Vagina (tissue), 2 donors: ENCODE results near the gene PDCD7. TPM values are rescaled to one million over a fixed set of nuclear protein-coding genes. Genes with fewer than 3 reads are reported as not detected.
"Not testable (repeated sequence)": the region's sequence is repeated elsewhere in the genome, so short reads cannot be mapped to it uniquely, and the experiment has no call there.

Experiments
- DNase-seq, 2 donors: peaks; one replicate each; pipeline ENCODE4 v3.0.0-alpha.2; 2017; ENCODE audit errors: extremely low spot score in 2 of 2
- H3K27ac ChIP-seq: fragments of 200-600 bp; sonication (generic); one replicate; pipeline ENCODE4 v1.5.1; 2019
- H3K27me3 ChIP-seq: fragments of 200-600 bp; sonication (generic); one replicate; pipeline ENCODE4 v1.5.1; 2019
- H3K36me3 ChIP-seq, 2 donors: fragments of 200-600 bp; sonication (generic); one replicate each; pipeline ENCODE4 v1.5.1; 2017 to 2019
- H3K4me1 ChIP-seq: fragments of 200-600 bp; sonication (generic); one replicate; pipeline ENCODE4 v1.5.1; 2019
- H3K4me3 ChIP-seq, 2 donors: fragments of 200-600 bp; sonication (generic); 1 replicate in 1 of 2; 2 replicates in 1 of 2; pipeline ENCODE4 v1.5.1; 2016 to 2019
- H3K9me3 ChIP-seq: fragments of 200-600 bp; sonication (generic); one replicate; pipeline ENCODE4 v1.5.1; 2019
- CTCF ChIP-seq, 3 experiments: fragments of 450-650 bp in 2 of 3; fragments of 200-600 bp in 1 of 3; sonication (generic) in 1 of 3; IDR thresholded peaks; one replicate each; pipeline ENCODE4 v1.5.1; 2017 to 2019; ENCODE audit warnings: antibody characterized with exemption in 3 of 3, mild to moderate bottlenecking in 2 of 3, moderate library complexity in 2 of 3
- POLR2A ChIP-seq, 2 donors: fragments of 450-650 bp; IDR thresholded peaks; one replicate each; pipeline ENCODE4 v1.6.1; 2017; ENCODE audit warnings: antibody characterized with exemption in 2 of 2, mild to moderate bottlenecking in 2 of 2, moderate library complexity in 2 of 2
- POLR2AphosphoS5 ChIP-seq, 2 donors: sonication (generic); formaldehyde crosslinking; IDR thresholded peaks; one replicate each; pipeline ENCODE4 v1.9.0; 2017; ENCODE audit warnings: antibody characterized with exemption in 2 of 2, mild to moderate bottlenecking in 2 of 2, low read depth in 1 of 2; ENCODE audit not compliant: insufficient read depth in 1 of 2
- intact Hi-C: fragments of 100-400 bp; cut with DNase I; formaldehyde crosslinking; loops from one replicate; pipeline ENCODE4 v1.15.1; 2023
- total RNA-seq: library from RNA; depleted of rRNA; stranded (reverse); fragments of >200 nt; gene quantifications from one replicate; pipeline ENCODE4 v1.2.3, GENCODE V29; 2016

Gene PDCD7, protein sequence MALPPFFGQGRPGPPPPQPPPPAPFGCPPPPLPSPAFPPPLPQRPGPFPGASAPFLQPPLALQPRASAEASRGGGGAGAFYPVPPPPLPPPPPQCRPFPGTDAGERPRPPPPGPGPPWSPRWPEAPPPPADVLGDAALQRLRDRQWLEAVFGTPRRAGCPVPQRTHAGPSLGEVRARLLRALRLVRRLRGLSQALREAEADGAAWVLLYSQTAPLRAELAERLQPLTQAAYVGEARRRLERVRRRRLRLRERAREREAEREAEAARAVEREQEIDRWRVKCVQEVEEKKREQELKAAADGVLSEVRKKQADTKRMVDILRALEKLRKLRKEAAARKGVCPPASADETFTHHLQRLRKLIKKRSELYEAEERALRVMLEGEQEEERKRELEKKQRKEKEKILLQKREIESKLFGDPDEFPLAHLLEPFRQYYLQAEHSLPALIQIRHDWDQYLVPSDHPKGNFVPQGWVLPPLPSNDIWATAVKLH
- total RNA-seq: 16.5 TPM

DNA sequence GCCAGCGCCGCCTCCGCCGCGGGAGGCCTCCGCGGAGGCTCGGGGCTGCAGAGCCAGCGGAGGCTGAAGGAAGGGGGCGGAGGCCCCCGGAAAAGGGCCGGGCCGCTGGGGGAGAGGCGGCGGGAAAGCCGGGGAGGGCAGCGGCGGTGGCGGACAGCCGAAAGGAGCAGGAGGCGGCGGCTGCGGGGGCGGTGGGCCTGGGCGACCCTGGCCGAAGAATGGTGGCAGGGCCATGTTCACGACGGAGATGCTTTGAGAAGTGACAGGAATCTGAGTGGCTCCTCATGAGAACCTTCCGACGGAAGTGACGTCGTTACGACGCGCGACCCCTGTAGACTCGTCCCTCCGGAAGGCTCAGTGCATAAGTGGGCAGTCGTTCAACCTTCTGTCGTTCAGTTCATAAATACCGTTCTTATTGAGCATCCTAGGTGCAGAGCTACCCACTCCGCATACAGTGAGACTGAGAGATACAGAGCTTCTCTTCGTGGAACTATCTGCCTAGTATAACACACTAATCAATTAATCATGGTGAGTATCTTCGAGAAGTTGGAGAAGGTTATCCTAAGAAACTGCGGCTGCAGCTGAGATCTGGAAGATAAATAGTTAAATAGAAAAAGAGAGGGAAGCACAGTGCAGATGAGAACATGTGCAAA is at the start of gene PDCD7:
Gene PDCD7 (minus strand): TSS at position 261 of the 653 bp plus-strand sequence. CDS start 27 bp downstream, at position 234.
- intact Hi-C loops: no loop called here
- peak in 1 of 2 donors; percentile 90 for DNase-seq
- H3K4me1 ChIP-seq: peaks cover 34% of the 10 kb centered on the region
- peaks cover 0 to 10% of the 10 kb centered on the region in 2 donors for H3K36me3 ChIP-seq
- peak within 1 kb of the TSS; percentile 73 for H3K27ac ChIP-seq
- no peaks in the 10 kb centered on the region for H3K27me3 ChIP-seq
- peak; percentile 50 to 74 for TF ChIP-seq POLR2AphosphoS5 (IDR thresholded peaks at IDR 0.05; ENCODE audit: insufficient read depth in 1 of 2, low read depth in 1 of 2)
- TF ChIP-seq CTCF (IDR thresholded peaks at IDR 0.05): no peak
- peak in 1 of 2 donors; percentile 27 for TF ChIP-seq POLR2A (IDR thresholded peaks at IDR 0.05)
- H3K4me3 ChIP-seq: peak within 1 kb of the TSS; percentile 69 to 78
- H3K9me3 ChIP-seq: no peaks in the 10 kb centered on the region

GRCh38 chr15:65182538-65182937 is 48.9 kb upstream of the PDCD7 start:
- intact Hi-C loops: no loop called here
- no peaks in the 10 kb centered on the region for H3K9me3 ChIP-seq
- TF ChIP-seq POLR2AphosphoS5 (IDR thresholded peaks at IDR 0.05; ENCODE audit: insufficient read depth in 1 of 2, low read depth in 1 of 2) (no peak), POLR2A (IDR thresholded peaks at IDR 0.05) (no peak), CTCF (IDR thresholded peaks at IDR 0.05) (no peak)
- no peaks in the 10 kb centered on the region for H3K27me3 ChIP-seq
- no peak overlapping the region for H3K27ac ChIP-seq
- peaks cover 60% of the 10 kb centered on the region for H3K4me1 ChIP-seq
- H3K4me3 ChIP-seq: peak overlapping the region in 1 of 2 donors; percentile 9
- DNase-seq: no peak
- H3K36me3 ChIP-seq: peaks cover 0 to 25% of the 10 kb centered on the region in 2 donors

DNA sequence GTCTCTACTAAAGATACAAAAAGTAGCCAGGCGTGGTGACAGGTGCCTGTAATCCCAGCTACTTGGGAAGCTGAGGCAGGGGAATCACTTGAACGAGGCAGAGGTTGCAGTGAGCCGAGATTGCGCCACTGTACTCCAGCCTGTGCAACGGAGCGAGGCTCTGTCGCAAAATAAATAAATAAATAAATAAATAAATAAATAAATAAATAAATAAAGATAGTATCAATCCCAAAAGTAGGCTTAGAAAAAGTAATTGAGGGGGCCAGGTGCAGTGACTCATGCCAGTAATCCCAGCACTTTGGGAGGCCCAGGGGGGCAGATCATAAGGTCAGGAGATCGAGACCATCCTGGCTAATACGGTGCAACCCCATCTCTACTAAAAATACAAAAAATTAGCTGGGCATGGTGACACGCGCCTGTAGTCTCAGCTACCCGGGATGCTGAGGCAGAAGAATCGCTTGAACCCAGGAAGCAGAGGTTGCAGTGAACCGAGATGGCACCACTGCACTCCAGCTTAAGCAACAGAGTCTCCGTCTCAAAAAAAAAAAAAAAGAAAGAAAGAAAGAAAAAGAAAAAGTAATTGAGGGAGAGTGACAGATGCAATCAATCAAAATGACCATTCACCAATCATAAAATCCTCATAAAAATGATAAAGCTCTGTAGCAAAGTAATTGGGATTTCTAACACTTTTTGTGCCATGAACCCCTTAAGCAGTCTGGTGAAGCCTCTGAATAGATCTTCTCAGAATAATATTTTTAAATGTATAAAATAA is 48.2 kb upstream of the PDCD7 start:
- H3K4me3 ChIP-seq, DNase-seq, intact Hi-C loops, H3K27ac ChIP-seq, H3K27me3 ChIP-seq, H3K9me3 ChIP-seq: not testable (repeated sequence)
- peaks cover 0 to 33% of the 10 kb centered on the region in 2 donors for H3K36me3 ChIP-seq
- H3K4me1 ChIP-seq: peaks cover 61% of the 10 kb centered on the region

GRCh38 chr15:65180167-65180566 is 46.6 kb upstream of the PDCD7 start:
- no peak for TF ChIP-seq POLR2AphosphoS5 (IDR thresholded peaks at IDR 0.05; ENCODE audit: insufficient read depth in 1 of 2, low read depth in 1 of 2)
- TF ChIP-seq POLR2A (IDR thresholded peaks at IDR 0.05): no peak
- TF ChIP-seq CTCF (IDR thresholded peaks at IDR 0.05): no peak
- H3K4me3 ChIP-seq: no peak overlapping the region
- no peak overlapping the region for H3K27ac ChIP-seq
- peaks cover 0 to 48% of the 10 kb centered on the region in 2 donors for H3K36me3 ChIP-seq
- intact Hi-C loops: no loop called here
- H3K9me3 ChIP-seq: no peaks in the 10 kb centered on the region
- peaks cover 61% of the 10 kb centered on the region for H3K4me1 ChIP-seq
- H3K27me3 ChIP-seq: no peaks in the 10 kb centered on the region
- no peak for DNase-seq

GRCh38 chr15:65177901-65178300 is 44.3 kb upstream of the PDCD7 start:
- H3K36me3 ChIP-seq: peaks cover 0 to 51% of the 10 kb centered on the region in 2 donors
- TF ChIP-seq POLR2AphosphoS5 (IDR thresholded peaks at IDR 0.05; ENCODE audit: insufficient read depth in 1 of 2, low read depth in 1 of 2) (peak in 1 of 2 donors; percentile 65), CTCF (IDR thresholded peaks at IDR 0.05) (no peak), POLR2A (IDR thresholded peaks at IDR 0.05) (no peak)
- intact Hi-C loops: no loop called here
- no peak overlapping the region for H3K4me3 ChIP-seq
- H3K27me3 ChIP-seq: no peaks in the 10 kb centered on the region
- no peaks in the 10 kb centered on the region for H3K9me3 ChIP-seq
- H3K27ac ChIP-seq: no peak overlapping the region
- DNase-seq: no peak
- H3K4me1 ChIP-seq: peaks cover 49% of the 10 kb centered on the region
